8988T (cell line): ENCODE measurements around the gene TRIM9.

Experiments used
- DNase-seq: peaks from one replicate; pipeline ENCODE4 v3.0.0; 2011

Gene TRIM9

DNA sequence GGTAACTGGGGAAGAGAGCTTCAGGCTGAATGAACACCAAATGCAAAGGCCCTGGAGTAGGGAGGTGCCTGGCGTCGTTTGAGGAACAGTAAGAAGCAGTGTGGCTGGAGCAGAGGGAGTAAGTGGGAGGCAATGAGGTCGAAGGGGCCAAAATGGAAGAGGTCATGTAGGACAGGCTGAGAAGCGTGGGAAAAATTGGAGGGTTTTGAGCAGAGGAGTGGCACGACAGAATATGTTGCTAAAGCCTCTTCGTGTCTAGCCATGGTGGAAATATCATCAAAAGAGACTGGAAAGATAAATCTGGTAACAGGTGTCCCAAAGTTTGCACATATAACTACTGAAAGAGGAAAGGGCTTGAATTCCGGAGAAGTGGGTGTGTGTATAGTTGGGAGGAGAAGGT, 1.9 kb downstream of the TRIM9 start:
- no peak for DNase-seq

DNA sequence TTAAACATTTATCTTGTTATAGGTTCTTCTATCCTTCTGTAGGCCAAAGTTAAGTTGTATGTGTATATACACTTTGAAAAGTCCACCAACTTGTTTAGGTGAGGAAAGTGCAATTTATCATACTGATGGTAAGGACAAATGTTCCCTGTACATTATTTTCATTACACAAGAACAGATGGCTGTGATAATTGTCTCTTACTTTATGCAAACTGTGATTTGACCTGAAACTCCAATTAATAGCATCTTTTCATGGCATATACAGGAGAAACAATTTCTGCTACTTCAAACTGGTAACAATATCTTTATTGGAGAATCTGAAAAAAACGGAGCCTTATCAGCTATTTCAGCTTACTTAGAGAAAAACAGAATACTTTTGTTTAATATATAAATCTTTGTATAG, 5.6 kb downstream of the TRIM9 start:
- no peak for DNase-seq

DNA sequence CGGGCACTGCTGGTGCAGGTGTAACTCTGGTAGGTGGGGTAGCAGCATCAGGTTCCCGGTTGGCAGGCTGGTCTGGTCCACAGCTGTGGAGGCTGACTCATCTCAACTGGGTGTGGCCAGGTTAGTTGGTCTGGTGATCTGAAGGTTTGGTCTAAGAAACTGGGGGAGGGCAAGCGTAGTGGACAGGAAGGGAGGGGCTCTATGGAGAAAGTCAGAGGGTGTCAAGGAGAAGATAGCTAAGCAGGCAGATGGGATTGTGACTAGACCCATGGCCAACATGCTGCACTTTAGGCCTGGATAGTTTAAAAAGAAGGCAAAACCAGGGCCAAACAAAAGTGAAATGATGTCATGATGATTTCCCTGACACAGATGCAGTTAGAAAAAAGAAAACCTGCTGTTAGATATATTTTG, 7.9 kb downstream of the TRIM9 start:
- DNase-seq, result no peak

DNA sequence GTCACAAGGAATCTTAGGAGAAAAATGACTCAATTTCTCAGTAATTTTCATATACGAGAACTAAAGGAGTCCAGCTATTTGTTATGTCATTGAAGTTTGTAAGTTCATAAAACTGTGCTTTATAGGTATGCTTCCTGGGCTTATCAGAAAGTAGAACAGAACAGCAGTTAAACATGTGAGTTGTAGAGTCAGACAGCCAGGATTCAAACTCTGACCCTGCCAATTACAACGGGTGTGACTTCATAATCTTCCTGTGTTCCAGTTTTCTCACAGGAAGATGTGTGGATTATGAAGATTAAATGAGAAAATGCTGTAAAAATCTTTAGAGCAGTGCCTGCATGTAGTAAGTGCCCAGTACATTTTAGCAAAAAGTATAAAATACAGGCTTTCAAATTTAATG, 8.9 kb downstream of the TRIM9 start:
- DNase-seq, result no peak

DNA sequence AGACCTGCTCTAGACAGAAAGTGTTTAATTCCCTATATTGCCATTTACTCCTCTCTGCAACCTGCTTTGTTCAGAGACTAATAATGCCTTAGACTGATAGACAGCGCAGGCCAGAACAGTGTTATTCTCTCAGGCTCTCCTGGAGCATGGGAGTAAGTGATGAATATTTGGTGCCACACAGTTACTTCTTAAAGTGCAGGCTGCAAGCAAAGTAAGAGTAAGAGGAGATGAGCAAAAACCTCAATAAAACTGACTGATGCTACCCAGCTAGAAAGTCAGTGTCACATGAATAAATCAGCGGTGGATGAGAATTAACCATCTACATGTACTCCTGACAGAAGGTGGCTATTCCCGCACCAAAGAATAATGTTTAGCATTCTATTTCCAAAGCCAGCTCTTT, 9.9 kb downstream of the TRIM9 start:
- no peak for DNase-seq

DNA sequence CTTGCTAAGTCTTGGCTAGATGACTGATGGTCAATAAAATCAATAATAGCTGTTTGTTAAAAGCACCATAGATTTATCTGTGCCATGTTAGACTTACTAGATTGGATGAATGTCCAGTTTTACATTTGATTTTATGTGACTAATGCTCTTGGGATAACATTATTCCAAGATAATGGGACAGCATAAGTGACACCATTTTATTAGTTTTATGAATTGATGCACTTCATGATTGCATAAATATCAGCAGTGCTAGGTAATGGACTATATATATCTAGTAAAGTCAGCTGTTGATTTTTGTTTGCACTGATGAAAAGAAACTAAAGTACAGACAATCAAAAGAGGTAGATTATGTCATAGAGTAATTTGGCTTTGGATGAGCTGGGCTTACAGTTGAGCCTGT, 10.4 kb downstream of the TRIM9 start:
- DNase-seq, result no peak

DNA sequence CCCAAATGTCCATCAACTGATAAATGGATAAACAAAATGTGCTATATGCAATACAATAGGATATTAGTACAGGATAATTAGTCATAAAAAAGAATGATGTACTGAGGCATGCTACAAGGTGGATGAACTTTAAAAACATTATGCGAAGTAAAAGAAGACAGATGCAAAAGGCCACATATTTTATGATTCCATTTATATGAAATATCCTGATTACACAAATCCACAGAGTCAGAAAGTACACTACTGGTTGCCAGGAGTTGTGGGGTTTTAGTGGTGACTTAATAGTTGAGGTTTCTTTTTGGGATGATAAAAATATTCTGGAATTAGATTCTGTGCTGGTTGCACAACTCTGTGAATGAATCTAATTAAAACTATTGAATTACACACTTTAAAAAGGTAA, 12.6 kb downstream of the TRIM9 start:
- DNase-seq, result no peak

DNA sequence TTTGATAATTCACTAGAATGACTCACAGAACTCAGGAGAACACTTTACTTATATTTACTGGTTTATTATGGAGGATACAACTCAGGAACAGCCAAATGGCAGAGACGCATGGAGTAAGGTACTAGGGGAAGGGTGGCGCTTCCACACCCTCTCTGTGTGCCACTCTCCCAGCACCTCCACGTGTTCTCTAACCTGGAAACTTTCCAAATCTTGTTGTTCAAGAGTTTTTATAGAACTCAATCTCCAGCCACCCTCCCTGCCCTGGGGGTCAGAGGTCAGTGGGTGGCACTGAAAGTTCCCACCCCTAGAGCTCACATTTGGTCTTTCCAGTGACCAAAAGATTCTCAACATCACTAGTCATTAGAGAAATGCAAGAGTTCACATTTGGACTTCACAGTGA, 13.2 kb downstream of the TRIM9 start:
- no peak for DNase-seq

DNA sequence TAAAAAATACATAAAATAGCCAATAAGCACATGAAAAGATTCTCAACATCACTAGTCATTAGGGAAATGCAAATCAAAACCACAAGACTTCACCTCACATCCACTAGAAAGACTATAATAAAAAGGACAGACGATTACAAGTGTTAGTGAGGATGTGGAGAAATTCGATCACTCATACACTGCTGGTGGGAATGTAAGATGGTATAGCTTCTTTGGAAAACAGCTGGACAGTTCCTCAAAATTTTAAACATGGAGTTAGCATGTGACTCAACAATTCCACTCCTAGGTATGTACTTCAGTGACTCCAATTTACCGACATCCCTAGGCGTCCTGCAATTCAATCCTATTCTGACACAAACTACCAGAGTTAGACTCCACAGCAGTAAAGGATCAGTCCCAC, 13.7 kb downstream of the TRIM9 start:
- no peak for DNase-seq

DNA sequence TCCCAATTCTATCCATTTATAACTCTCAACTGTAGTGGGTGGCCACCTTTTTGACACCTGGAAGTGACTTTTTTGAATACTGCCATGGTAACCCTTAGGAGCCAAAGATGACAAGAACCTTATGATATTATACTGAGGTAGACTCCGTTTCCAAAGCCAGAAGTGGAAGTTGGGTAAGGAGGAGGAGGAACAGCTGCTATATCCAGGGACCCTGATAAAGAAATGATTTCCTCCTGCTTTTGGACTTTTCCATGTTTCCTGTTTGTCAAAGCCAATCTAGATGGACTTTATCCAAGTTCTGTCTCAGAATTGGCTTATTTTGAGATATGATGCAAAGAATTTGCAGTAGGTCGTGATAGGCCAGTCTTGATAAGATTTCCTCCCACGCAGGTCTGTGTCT, 14.3 kb downstream of the TRIM9 start:
- no peak for DNase-seq

DNA sequence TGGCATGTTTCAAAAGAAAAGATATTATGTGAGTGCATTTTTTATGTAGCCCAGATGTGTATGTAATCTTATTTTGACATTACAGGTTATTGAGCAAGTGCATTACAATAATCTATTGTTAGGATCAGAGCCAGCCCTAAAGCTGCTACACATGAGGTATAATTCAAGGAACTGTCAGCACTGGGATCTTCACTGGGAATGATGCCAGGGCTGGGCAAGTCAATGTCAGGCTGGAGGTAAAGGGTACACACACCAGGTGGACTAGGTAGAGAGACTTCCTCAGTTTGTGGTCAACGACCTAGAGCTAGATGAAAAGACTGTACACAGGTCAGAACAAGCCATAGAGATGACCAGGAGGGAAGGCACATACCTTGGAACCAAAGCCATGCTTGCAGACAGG, 15.4 kb downstream of the TRIM9 start:
- no peak for DNase-seq

DNA sequence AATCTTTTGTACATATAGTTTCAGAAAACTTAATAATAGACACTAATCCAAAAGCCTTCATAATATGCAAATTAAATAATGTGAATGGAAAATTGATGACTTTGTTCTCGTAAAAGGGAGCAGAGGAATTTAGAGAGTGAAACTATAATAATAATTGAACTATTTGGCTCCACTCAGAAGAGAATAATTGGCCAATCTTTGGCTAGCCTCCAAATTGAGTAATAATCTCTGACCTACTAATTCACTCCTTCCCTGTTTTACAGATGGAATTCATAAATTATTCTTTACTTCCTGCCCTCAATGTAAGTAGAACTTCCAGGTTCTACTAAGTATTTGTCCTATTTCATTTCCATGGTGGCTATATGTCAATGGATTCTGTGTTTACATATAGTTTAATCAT, 15.8 kb downstream of the TRIM9 start:
- no peak for DNase-seq

DNA sequence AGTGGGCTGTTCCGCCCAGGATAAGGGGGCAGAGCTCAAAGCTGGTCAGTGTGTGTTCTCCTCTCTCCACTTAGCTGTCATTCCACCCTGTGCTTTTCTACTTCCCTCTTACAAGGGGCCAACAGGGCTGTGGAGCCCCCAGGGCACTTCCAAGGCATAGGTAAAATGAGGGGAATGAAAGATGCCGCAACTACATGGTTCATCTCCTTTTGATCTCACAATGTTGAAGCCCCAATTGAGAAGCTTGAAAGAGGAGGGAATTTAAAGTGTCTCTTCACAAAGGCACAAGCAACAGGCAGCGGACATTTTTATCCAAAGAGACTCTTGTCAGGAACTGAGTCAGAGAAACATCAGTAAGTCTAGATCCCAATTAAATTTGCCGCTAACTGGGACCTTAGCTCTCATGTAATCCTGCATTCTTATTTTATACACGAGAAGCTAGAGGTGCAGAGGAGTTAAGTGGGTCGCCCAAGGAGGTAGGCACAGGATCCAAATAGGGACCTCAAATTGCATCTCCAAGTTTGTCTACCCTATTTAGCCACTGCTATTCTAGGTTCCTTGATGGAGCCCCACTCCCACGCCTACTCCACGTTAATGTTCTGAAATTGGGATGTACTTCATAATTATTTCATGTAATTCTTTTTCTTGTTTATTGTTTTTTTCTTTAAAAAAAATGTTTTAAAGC, 20.1 kb downstream of the TRIM9 start:
- no peak for DNase-seq

DNA sequence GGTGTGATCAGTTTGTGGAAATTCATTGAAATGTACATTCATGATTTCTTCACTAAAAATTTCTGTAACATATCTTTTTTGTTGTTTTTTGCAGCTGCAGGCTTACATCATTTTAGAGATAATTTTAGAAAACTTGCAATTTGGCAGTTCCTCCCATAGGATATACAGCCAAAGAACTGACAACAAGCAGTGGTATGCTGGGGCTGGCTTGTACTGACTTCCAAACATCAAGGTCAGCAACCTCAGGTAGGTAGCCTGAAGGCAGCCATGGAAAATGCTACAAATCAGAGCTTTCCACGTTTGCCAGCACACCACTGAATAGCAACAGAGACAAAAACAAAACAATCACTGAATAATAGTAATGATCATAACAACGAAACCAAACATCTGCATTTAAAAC, 21.2 kb downstream of the TRIM9 start:
- DNase-seq, result no peak

DNA sequence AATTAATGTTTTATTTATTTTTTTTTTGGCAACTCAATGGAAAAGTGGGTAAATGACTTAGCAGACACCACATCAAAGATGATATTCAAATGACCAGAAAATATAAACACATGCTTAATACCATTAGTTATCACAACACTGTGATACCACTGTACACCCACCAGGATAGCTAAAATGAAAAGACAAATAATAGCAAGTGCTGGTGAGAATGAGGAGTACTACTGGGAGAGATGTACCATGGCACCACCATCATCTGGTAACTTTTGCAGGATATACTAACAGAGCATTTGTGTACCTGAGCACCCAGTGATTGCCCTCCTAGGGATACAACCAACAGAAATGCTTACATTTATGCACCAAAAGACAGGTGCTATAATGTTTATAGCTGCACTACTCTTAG, 21.9 kb downstream of the TRIM9 start:
- DNase-seq, result no peak

DNA sequence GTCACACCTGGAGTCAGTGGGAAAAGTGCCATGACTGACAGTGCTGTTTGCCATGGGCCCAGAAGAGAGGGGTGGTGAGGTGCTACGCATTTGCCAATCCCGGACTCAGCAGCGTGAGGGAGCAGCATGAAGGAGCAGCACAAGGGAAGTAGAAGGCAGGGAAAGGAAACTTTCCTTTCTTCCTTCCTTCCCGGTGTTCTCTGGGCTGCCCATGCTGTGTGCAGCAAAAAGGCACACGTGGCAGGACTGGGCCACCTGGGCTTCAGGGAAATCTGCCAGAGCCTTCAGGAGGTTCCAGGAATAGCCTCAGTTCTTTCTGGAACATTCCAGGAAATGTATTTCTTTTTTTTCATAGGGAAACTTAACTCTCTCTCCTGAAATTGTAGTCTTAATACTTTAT, 23.0 kb downstream of the TRIM9 start:
- DNase-seq, result no peak

DNA sequence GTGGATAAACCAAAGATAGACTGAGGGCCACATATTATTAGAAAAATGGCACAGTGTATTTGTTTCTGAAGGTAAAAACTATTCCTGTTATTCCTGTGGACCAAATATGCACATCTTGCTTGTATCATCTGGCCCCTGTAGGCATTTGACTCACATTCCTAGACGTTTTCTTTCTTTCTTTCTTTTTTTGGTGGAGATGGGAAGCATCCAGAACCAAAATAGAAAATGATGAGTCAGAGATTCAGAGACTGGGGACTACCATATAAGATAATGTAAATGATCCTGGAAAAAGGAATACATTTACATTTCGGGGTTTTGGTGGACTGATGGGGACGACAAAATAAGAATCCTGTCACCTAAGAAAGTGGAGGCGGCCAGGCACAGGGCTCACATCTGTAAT, 24.2 kb downstream of the TRIM9 start:
- DNase-seq, result no peak

DNA sequence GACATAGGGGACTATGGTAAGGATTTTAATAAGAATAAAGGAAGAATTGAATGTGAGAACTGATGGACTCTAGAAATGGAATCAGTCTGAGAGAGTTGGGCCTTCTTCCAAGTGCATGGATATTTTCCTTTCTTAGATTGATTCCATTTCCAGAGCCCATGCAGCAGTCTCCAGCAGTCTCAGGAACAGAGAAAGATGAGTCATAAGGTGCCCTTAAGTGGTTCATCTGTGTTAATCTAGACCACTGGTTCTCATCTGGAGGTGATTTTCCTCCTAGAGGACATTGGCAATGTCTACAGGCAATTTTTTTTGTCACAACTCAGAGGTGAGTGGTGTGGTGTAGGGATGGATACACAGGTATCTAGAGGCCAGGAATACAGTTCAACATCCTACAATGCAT, 25.9 kb downstream of the TRIM9 start:
- no peak for DNase-seq

DNA sequence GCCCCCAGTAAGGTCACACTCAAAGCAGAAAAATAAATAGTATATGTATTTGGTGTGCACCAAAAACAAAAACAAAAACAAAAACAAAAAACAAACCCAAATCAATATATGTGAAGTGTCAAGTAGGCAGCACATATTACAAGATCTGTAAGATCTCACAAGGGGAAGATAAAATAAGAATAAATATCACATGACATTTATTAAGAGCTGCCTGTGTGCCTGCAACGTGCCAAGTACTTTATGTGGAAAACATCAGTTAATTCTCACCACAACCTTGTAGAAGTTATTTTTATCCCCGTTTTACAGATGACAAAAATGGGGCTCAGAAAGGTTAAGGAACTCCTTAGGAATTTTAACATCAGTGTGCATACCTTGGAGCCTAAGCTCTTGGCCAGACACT, 26.6 kb downstream of the TRIM9 start:
- no peak for DNase-seq

DNA sequence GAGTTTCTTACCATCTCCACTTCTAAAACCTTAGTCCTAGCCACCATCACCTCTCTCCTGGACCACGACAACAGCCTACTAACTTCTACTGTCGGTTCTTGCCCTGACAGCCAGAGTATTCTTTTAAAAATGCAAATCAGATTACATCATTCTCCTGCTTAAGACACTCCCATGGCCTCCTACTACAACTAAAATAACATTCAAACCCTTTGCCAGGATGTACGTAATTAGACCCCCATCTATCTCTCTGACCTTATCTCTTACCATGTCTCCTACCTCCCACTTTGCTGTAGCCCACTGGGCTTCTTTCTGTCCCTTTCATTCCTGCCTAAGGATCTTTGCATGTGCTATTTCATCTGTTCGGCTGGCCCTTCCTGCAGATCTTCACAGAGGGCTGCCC, 27.6 kb downstream of the TRIM9 start:
- DNase-seq, result no peak

DNA sequence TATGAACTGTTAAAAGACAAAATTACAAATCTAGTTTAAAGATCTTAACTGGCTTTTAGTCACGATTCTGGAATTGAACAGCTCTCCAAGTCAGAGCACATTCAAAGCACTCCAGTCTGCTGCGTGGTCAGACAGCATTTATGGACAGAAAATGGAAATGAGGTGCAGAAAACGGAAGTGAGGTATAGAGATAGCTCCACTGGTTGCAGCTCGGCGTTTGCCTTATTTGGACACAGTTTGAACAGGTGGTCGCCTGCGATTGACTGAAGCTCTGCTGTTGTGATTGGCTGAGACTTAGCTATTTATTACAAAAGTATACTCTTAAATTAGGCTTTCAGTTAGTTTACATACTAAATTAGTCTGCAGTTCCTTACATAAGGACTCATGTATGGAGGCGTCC, 28.3 kb downstream of the TRIM9 start:
- no peak for DNase-seq

DNA sequence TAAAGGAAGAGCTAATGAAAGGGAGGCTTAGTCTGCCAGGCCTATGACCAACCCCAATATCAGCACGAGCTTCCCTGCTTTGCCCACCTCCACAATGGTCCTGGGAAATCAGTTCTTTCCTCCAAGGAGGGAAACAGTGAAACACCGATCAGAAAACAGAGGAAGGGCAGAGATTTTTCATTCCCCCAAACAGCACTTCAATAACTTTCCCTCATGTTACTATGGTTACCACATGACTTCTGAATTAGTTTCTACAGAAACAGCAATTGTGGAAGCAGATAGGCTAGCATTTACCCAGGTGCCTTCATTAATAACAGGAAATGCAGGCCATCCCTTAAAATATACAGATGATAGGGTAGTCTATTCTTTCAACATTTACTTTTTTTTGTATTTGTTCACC, 35.9 kb downstream of the TRIM9 start:
- no peak for DNase-seq

DNA sequence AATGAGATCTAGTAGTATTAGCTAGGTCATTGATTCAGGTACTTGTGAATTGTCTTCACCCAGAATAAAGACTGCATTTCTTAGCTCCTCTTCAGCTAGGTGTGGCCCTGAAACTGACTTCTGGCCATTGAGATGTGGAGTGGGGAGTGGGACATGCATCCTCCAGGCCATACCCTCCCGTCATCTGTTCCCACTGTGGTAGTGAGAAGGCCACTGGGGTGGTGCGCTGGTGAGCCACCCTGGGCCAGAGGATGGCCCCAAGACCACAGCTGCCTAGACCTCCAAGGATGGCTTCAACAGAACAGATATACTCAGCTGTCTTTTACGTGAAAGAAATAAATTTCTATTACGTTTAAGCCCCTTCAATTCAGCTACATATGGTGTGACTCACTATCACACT, 36.5 kb downstream of the TRIM9 start:
- no peak for DNase-seq

DNA sequence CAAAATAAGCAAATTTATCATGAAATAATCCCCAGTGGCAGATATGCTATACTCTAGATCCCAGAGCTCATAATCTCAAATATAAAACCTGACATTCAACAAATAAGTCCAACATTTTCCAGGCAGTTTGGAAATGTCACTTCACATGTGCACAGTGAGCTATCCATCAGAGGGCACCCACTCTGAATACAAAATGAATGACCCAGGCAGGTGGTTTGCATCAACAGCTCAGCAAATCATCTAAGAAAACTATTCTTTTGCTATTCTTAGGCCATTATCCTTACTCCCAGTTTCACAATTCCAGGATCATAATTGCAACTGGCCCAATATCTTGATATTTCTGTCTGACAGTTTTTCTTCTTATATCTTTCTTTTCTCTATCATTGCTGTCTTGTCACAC, 38.5 kb downstream of the TRIM9 start:
- DNase-seq, result no peak

DNA sequence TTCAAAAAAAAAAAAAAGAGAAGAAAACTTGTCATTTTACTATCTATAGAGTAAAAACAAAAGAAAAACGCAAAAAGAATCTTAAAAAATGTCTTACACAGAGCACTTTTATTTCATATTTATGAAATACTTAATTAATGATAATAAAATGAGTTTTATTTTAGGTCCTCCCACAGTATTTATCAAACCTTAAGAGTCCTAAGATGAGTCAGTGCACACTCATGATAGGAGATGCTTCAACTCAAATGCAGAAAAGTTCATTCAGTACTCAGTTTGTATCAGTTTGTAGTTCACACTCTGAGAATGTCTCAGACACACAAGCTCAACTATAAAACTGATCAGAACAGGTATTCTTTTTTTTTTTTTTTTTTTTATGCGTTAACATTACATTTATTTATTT, 41.7 kb downstream of the TRIM9 start:
- no peak for DNase-seq

DNA sequence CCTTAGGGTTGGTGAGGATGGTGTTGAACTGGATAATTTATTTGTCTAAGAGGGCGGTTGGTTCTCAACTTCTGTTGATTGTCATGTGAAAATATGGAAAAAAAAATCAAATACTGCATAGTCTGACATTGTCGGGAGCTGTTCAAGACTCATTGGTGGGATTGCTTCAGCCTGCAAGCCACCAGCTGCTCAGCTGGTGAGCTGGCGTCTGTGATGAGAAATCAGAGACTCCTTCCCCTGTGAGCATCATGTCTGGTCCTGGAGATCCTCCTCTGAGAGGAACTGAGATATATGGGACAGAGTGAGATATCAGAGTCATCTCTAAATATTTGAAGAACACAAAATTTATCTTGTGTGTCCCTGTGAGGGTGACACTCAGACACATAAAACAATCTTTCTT, 49.9 kb downstream of the TRIM9 start:
- DNase-seq, result no peak
